ENCODE data around the gene ELMO1.

Gene ELMO1

DNA sequence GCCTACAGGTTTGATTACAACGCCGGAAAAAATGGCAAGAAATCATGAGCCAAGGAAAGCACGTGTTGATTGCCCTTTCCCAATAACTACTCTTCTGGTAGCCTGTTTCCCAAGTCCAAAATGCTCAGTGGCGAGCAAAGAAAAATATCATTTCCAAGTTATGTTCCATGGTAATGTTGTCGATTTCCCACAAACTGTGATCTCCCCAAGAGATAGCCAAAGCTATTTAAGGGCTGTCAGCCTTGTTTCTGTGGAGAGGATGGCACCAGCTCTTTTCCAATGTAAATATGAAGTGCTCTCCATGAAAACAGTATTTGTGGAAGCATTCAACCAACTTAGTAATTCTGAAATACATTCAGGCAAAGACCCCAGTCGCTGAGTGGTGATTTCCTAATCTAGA is 491.9 kb downstream of the ELMO1 start:
- ChIA-PET POLR2A (no interaction called here), CTCF (interaction anchor here (1.3 to 1.7 kb wide), 5 partner anchors 10 to 52 kb away, joined by 3 to 4 read pairs (median 4); no protein-coding TSS in a partner anchor)
- H3K9me3 ChIP-seq (ENCODE audit: control extremely low read depth in 1 of 5, control insufficient read depth in 4 of 5, insufficient read depth in 2 of 5, low read depth in 1 of 5, low read length in 4 of 5) = no peaks in the 10 kb centered on the region
- no peaks in the 10 kb centered on the region for H3K27me3 ChIP-seq (replicated peaks in 2 of 5; ENCODE audit: control insufficient read depth in 4 of 5, insufficient read depth in 5 of 5, low read length in 4 of 5)
- 98% methylated on average over 5 of the region's 6 CpGs for whole genome bisulfite sequencing (ENCODE audit: insufficient coverage)
- no peak overlapping the region for H3K27ac ChIP-seq (ENCODE audit: insufficient read depth in 1 of 2, low read depth in 1 of 2, low read length in 2 of 2, poor library complexity in 1 of 2, severe bottlenecking in 2 of 2)
- peaks cover 0 to 11% (median 0%) of the 10 kb centered on the region in 4 experiments for H3K4me1 ChIP-seq (ENCODE audit: control extremely low read depth in 1 of 4, control insufficient read depth in 4 of 4, insufficient read depth in 4 of 4, low read length in 3 of 4)
- no peak overlapping the region for H3K4me3 ChIP-seq (ENCODE audit: control insufficient read depth in 1 of 7, extremely low read depth in 1 of 7, insufficient read depth in 4 of 7, low read depth in 2 of 7, low read length in 6 of 7)
- DNase-seq = no peak
- H3K36me3 ChIP-seq (ENCODE audit: control insufficient read depth in 4 of 4, insufficient read depth in 4 of 4, low read length in 3 of 4) = peaks cover under 1 to 9% (median 5%) of the 10 kb centered on the region in 4 experiments

DNA sequence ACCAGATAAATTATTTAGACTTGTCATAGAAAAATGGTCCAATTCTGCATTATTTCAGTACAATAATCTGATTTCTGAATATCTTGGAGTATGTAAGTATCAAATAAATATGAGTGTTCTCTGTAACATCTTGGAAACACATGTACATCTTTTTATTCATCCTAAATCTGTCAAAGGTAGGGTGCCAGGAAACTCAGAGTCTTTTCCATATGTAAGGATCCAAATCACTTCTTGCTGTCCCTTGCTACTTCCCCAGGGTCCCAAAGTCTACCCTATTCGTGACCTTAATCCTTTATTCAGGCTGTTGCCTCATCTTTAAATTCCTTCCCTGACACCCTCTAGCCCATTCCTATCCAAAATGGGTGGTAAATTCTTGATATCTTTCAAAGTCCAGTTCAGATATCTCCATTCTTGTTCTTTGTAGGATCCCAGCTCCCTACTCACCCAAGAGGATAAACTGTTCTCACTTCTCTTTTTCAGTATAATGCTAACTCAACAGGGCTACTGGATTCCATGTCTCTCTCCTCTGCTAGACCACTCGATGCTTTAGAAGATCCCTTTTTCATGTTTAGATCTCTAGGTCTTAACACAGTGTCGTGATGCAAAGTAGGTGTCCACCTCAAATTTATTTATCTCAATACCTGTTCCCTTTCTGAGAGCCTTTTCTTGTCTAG is 493.1 kb downstream of the ELMO1 start:
- CTCF ChIA-PET = interaction anchor here (0.6 to 1.3 kb wide), 2 partner anchors 17 to 232 kb away, joined by 3 read pairs; no protein-coding TSS in a partner anchor
- Histone ChIP-seq H3K36me3 (ENCODE audit: control insufficient read depth in 4 of 4, insufficient read depth in 4 of 4, low read length in 3 of 4) (peaks cover 3 to 18% (median 16%) of the 10 kb centered on the region in 4 experiments), H3K4me3 (ENCODE audit: control insufficient read depth in 1 of 7, extremely low read depth in 1 of 7, insufficient read depth in 4 of 7, low read depth in 2 of 7, low read length in 6 of 7) (no peak overlapping the region), H3K4me1 (ENCODE audit: control extremely low read depth in 1 of 4, control insufficient read depth in 4 of 4, insufficient read depth in 4 of 4, low read length in 3 of 4) (peaks cover 0 to 11% (median 0%) of the 10 kb centered on the region in 4 experiments), H3K27ac (ENCODE audit: insufficient read depth in 1 of 2, low read depth in 1 of 2, low read length in 2 of 2, poor library complexity in 1 of 2, severe bottlenecking in 2 of 2) (no peak overlapping the region), H3K9me3 (ENCODE audit: control extremely low read depth in 1 of 5, control insufficient read depth in 4 of 5, insufficient read depth in 2 of 5, low read depth in 1 of 5, low read length in 4 of 5) (no peaks in the 10 kb centered on the region), H3K27me3 (replicated peaks in 2 of 5; ENCODE audit: control insufficient read depth in 4 of 5, insufficient read depth in 5 of 5, low read length in 4 of 5) (no peaks in the 10 kb centered on the region)
- no peak for DNase-seq
- POLR2A ChIA-PET = no interaction called here
- 84% methylated on average over 2 of the region's 3 CpGs for WGBS (ENCODE audit: insufficient coverage)

DNA sequence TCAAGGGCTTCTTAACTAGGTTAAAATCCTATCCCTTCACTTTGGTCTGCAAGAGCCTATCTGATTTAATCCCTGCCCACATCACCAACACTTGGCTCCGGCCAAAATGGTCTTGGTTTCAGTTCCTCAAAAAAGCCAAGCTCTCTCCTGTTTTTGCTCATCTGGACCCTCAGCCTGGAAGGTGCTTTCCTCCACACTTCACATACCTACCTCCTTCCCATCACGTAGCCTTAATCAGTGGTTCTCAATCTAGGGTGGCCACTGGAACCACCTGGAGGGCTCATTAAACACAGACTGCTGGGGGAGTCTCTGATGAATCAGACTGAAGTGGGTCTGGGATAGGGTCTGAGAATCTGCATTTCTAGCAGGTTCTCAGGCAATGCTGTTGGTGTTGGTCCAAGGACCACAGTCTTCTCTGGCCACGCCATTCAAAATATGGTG is 497.4 kb downstream of the ELMO1 start:
- CTCF ChIA-PET = no interaction called here
- no peak overlapping the region for H3K27ac ChIP-seq (ENCODE audit: insufficient read depth in 1 of 2, low read depth in 1 of 2, low read length in 2 of 2, poor library complexity in 1 of 2, severe bottlenecking in 2 of 2)
- WGBS (ENCODE audit: insufficient coverage) = 95% methylated on average over 3 of the region's 3 CpGs

DNA sequence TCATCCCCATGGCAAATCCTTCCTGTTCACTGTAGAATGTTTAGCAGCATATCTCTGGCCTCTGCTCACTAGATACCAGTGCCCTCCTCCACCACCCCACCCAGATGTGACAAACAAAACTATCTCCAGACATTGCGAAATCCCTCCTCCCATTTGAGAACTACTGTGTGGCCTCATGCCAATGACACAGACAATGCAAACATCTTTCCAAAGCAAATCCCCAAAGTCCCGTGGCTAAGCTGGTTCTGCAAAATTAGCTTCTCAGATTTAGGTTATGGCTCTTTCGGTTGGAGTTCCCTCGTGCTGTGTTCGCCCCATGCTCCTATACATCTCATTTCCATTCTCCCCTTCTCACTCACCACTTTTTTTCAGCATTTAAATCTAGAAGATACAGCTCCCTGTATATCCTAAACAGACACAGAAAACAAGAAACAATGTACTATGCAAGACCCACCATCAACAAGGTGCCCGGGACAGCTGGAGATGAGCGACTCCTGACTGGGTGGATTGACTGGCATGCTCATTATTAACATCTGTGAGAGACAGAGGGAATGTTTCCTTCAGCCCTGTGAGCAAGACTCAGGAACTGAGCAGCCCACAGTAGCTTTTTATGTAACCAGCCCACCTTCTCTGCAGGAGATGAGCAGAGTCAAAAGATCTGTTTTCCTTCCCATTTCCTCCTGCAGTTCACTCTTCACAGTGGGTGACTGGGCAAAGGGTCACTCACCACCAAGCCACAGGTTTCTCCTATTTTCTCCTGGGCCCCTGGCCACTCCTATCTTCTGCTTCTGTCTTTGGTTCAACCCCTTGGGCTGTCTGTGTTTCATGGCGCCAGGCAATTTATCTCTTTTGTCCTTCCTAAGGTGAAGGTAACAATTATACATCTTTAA is 498.7 kb downstream of the ELMO1 start:
- peaks cover 0 to 3% (median 0%) of the 10 kb centered on the region in 4 experiments for H3K4me1 ChIP-seq (ENCODE audit: control extremely low read depth in 1 of 4, control insufficient read depth in 4 of 4, insufficient read depth in 4 of 4, low read length in 3 of 4)
- DNase-seq = no peak
- 92% methylated on average over 5 of the region's 8 CpGs for WGBS (ENCODE audit: insufficient coverage)
- H3K4me3 ChIP-seq (ENCODE audit: control insufficient read depth in 1 of 7, extremely low read depth in 1 of 7, insufficient read depth in 4 of 7, low read depth in 2 of 7, low read length in 6 of 7) = no peak overlapping the region
- no peaks in the 10 kb centered on the region for H3K27me3 ChIP-seq (replicated peaks in 2 of 5; ENCODE audit: control insufficient read depth in 4 of 5, insufficient read depth in 5 of 5, low read length in 4 of 5)
- H3K9me3 ChIP-seq (ENCODE audit: control extremely low read depth in 1 of 5, control insufficient read depth in 4 of 5, insufficient read depth in 2 of 5, low read depth in 1 of 5, low read length in 4 of 5) = peaks cover 0 to 2% (median 0%) of the 10 kb centered on the region in 5 experiments
- H3K36me3 ChIP-seq (ENCODE audit: control insufficient read depth in 4 of 4, insufficient read depth in 4 of 4, low read length in 3 of 4) = peaks cover 3 to 47% (median 35%) of the 10 kb centered on the region in 4 experiments
- H3K27ac ChIP-seq (ENCODE audit: insufficient read depth in 1 of 2, low read depth in 1 of 2, low read length in 2 of 2, poor library complexity in 1 of 2, severe bottlenecking in 2 of 2) = no peak overlapping the region
- CTCF ChIA-PET = no interaction called here
- POLR2A ChIA-PET = no interaction called here

More for the DNA sequence above, 497.4 kb downstream of the ELMO1 start:
- POLR2A ChIA-PET = no interaction called here
- no peak for DNase-seq
- H3K36me3 ChIP-seq (ENCODE audit: control insufficient read depth in 4 of 4, insufficient read depth in 4 of 4, low read length in 3 of 4) = peaks cover 3 to 42% (median 32%) of the 10 kb centered on the region in 4 experiments
- peaks cover 0 to 2% (median 0%) of the 10 kb centered on the region in 5 experiments for H3K9me3 ChIP-seq (ENCODE audit: control extremely low read depth in 1 of 5, control insufficient read depth in 4 of 5, insufficient read depth in 2 of 5, low read depth in 1 of 5, low read length in 4 of 5)
- no peaks in the 10 kb centered on the region for H3K27me3 ChIP-seq (replicated peaks in 2 of 5; ENCODE audit: control insufficient read depth in 4 of 5, insufficient read depth in 5 of 5, low read length in 4 of 5)
- no peak overlapping the region for H3K4me3 ChIP-seq (ENCODE audit: control insufficient read depth in 1 of 7, extremely low read depth in 1 of 7, insufficient read depth in 4 of 7, low read depth in 2 of 7, low read length in 6 of 7)
- peaks cover 0 to 3% (median 0%) of the 10 kb centered on the region in 4 experiments for H3K4me1 ChIP-seq (ENCODE audit: control extremely low read depth in 1 of 4, control insufficient read depth in 4 of 4, insufficient read depth in 4 of 4, low read length in 3 of 4)

DNA sequence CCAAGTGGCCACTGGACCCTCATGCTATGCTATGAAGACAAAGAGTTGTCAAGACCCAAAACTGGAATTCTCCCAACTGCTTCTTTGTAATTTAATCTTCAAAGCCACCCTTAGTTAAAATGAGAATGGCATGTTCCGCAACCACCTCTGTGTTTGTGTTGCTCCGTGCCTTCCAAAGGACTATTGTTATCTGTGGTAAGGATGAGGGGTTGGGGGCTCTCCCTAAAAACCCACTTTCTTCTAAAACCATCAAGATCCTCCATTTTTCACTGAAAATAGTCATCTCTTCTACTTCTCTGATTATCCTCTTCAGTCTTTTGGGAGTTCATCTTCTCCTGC is 502.3 kb downstream of the ELMO1 start:
- no peak for DNase-seq
- H3K4me1 ChIP-seq (ENCODE audit: control extremely low read depth in 1 of 4, control insufficient read depth in 4 of 4, insufficient read depth in 4 of 4, low read length in 3 of 4) = peaks cover 0 to 3% (median 0%) of the 10 kb centered on the region in 4 experiments
- no peak overlapping the region for H3K27ac ChIP-seq (ENCODE audit: insufficient read depth in 1 of 2, low read depth in 1 of 2, low read length in 2 of 2, poor library complexity in 1 of 2, severe bottlenecking in 2 of 2)
- H3K36me3 ChIP-seq (ENCODE audit: control insufficient read depth in 4 of 4, insufficient read depth in 4 of 4, low read length in 3 of 4) = peaks cover 3 to 59% (median 35%) of the 10 kb centered on the region in 4 experiments
- H3K9me3 ChIP-seq (ENCODE audit: control extremely low read depth in 1 of 5, control insufficient read depth in 4 of 5, insufficient read depth in 2 of 5, low read depth in 1 of 5, low read length in 4 of 5) = peaks cover 0 to 7% (median 0%) of the 10 kb centered on the region in 5 experiments
- CTCF ChIA-PET = no interaction called here
- H3K4me3 ChIP-seq (ENCODE audit: control insufficient read depth in 1 of 7, extremely low read depth in 1 of 7, insufficient read depth in 4 of 7, low read depth in 2 of 7, low read length in 6 of 7) = no peak overlapping the region
- POLR2A ChIA-PET = no interaction called here
- no peaks in the 10 kb centered on the region for H3K27me3 ChIP-seq (replicated peaks in 2 of 5; ENCODE audit: control insufficient read depth in 4 of 5, insufficient read depth in 5 of 5, low read length in 4 of 5)
- no CpG with 5 or more reads among the region's 2 CpGs for WGBS (ENCODE audit: insufficient coverage)

DNA sequence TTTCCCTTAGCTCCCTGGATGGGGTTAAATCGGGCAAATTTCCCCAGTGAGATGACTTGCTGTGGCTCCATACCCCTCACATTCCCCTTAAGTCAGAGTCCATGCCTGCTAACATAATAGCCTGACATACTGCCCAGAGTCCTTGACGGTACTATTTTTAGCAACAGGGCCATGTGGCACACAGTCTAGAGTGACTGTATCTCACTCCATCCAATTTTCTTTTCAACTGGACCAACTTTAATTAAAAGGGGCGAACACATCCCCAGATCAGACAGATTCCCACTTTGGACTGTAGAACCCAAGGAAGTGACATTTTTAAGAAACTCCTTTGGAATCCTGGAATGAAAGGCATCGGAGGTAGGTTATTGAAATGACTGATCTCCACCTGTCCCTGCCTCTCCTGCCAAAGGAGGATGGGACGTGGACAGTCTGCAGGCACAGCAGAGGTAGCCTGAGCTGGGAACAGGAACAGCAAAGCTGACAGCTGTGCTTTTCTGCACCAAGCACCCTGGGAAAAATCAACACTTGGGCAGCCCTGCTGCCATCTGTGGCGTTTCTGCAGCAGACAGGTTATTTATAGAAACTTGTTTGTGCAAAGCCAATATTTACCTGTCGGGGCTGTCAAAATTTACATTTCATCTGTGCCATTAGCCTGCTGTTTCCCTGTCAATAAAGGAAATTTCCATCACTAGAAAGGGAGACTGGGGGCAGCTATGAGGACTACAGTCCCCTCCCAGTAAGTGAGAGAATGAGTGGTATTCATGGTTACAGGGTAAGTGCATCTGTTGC is 502.9 kb downstream of the ELMO1 start:
- H3K9me3 ChIP-seq (ENCODE audit: control extremely low read depth in 1 of 5, control insufficient read depth in 4 of 5, insufficient read depth in 2 of 5, low read depth in 1 of 5, low read length in 4 of 5) = peaks cover 0 to 12% (median 0%) of the 10 kb centered on the region in 5 experiments
- no peak overlapping the region for H3K27ac ChIP-seq (ENCODE audit: insufficient read depth in 1 of 2, low read depth in 1 of 2, low read length in 2 of 2, poor library complexity in 1 of 2, severe bottlenecking in 2 of 2)
- H3K4me1 ChIP-seq (ENCODE audit: control extremely low read depth in 1 of 4, control insufficient read depth in 4 of 4, insufficient read depth in 4 of 4, low read length in 3 of 4) = peaks cover 0 to 3% (median 0%) of the 10 kb centered on the region in 4 experiments
- peaks cover 3 to 57% (median 32%) of the 10 kb centered on the region in 4 experiments for H3K36me3 ChIP-seq (ENCODE audit: control insufficient read depth in 4 of 4, insufficient read depth in 4 of 4, low read length in 3 of 4)
- no peak overlapping the region for H3K4me3 ChIP-seq (ENCODE audit: control insufficient read depth in 1 of 7, extremely low read depth in 1 of 7, insufficient read depth in 4 of 7, low read depth in 2 of 7, low read length in 6 of 7)
- 98% methylated on average over 6 of the region's 7 CpGs for WGBS (ENCODE audit: insufficient coverage)
- POLR2A ChIA-PET = no interaction called here
- CTCF ChIA-PET = no interaction called here
- H3K27me3 ChIP-seq (replicated peaks in 2 of 5; ENCODE audit: control insufficient read depth in 4 of 5, insufficient read depth in 5 of 5, low read length in 4 of 5) = no peaks in the 10 kb centered on the region
- no peak for DNase-seq
